Tibial nerve (tissue), 4 donors: Measurements from ENCODE around the gene CLSTN3.

ENCODE experiments used
- CTCF ChIP-seq, 5 experiments: fragments of 200-600 bp in 3 of 5; fragments of 450-650 bp in 2 of 5; sonication (generic) in 3 of 5; IDR thresholded peaks; one replicate each; pipeline ENCODE4 v1.5.1; 2016 to 2019; ENCODE audit warnings: antibody characterized with exemption in 5 of 5, mild to moderate bottlenecking in 3 of 5, moderate library complexity in 2 of 5
- EP300 ChIP-seq, 2 donors: sonication (generic); formaldehyde crosslinking; IDR thresholded peaks; one replicate each; pipeline ENCODE4 v1.6.1; 2017; ENCODE audit warnings: antibody characterized with exemption in 2 of 2, mild to moderate bottlenecking in 1 of 2
- POLR2A ChIP-seq, 2 donors: fragments of 450-650 bp; IDR thresholded peaks; one replicate each; pipeline ENCODE4 v1.6.1; 2017; ENCODE audit warnings: antibody characterized with exemption in 2 of 2, mild to moderate bottlenecking in 2 of 2, moderate library complexity in 2 of 2

- TF ChIP-seq CTCF (IDR thresholded peaks at IDR 0.05) (peak; percentile 98 to 99 (median 98)), POLR2A (IDR thresholded peaks at IDR 0.05) (peak; percentile 23 to 37), EP300 (IDR thresholded peaks at IDR 0.05) (peak; percentile 94 to 96)
Measured at GRCh38 chr12:7108796-7109571, 21.2 kb upstream of the CLSTN3 start, which contains the start of gene C1RL.
